Measurements from ENCODE around the gene FGD6.

- TF ChIP-seq PATZ1 (CRISPR knock-in tag; IDR thresholded peaks at IDR 0.05; ENCODE audit: borderline replicate concordance) (no peak), ZFP3 (CRISPR knock-in tag; IDR thresholded peaks at IDR 0.05) (no peak)
Observed at GRCh38 chr12:95096852-95097251, 120.4 kb downstream of the FGD6 start.
